GM19468 (cell line): ENCODE data around the gene DHRS7B.

Source experiments
- ATAC-seq: cut with Tn5 transposase; IDR thresholded peaks from one replicate; pipeline ENCODE4 v1.9.1; 2021; ENCODE audit warnings: mild to moderate bottlenecking, moderate library complexity, moderate number of reproducible peaks; ENCODE audit not compliant: unreplicated experiment; ENCODE audit errors: extremely low read depth

Gene DHRS7B

DNA sequence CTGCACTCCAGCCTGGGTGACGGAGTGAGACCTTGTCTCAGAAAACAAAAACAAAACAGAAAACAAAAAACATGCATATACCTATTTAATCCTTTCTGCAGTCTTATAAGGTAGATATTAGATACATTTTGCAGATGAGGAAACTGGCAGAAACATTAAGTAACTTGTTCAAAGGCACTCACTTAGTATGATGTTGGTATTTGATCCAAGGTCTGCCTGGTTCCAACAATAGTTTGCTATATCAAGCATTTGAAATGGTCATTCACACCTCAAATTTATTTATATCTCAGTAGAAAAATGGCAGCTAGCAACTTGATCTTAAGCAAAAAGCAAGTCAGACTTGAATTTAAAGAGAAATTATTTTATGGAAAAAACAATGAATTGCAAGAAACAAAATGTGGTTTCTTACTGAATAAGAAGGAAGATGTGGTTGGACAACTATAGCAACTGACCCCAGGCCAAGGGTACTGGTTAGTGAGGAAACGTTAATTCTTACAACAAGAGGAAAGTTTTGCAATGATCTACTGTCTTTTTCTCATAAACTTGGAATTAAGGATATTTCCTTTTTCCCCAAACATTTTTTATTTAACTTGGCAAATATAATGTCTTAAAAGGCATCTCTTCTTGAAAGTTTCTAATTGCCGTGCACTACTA lies 19.7 kb downstream of the DHRS7B start:
- no peak for ATAC-seq

DNA sequence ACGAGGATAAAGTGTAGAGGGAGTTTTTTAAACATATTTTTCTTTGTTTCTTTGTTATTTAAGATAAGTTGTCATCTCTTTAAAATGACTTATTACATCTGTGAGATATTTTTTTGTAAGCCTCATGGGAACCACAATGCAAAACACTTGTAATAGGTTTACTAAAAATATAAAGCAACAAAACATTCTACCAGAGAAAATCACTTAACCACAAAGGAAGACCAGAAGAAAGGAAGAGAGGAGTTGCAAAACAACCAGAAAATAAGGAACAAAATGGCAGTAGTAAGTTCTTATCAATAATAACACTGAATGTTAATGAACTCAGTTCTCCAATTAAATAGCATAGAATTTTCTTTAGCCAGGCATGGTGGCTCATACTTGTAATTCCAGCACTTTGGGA lies 22.9 kb downstream of the DHRS7B start:
- no peak for ATAC-seq

DNA sequence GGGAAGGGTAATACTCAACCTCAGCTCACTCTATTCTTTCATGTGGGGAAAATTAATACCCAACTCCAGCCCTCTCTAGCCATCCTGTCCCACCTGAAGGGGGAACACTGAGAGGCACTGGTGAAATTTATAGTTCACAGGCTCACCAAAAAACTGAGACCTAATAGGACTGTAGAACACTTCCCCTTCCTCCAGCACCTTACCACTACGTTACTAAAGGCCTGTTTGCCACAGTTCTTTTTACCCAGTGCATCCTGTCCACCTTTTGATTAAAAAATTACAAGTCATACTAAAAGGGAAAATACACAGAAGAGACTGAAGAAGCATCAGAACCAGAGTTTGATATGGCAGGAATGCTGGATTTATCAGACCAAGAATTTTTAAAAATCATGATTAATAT lies 26.0 kb downstream of the DHRS7B start:
- ATAC-seq: no peak

DNA sequence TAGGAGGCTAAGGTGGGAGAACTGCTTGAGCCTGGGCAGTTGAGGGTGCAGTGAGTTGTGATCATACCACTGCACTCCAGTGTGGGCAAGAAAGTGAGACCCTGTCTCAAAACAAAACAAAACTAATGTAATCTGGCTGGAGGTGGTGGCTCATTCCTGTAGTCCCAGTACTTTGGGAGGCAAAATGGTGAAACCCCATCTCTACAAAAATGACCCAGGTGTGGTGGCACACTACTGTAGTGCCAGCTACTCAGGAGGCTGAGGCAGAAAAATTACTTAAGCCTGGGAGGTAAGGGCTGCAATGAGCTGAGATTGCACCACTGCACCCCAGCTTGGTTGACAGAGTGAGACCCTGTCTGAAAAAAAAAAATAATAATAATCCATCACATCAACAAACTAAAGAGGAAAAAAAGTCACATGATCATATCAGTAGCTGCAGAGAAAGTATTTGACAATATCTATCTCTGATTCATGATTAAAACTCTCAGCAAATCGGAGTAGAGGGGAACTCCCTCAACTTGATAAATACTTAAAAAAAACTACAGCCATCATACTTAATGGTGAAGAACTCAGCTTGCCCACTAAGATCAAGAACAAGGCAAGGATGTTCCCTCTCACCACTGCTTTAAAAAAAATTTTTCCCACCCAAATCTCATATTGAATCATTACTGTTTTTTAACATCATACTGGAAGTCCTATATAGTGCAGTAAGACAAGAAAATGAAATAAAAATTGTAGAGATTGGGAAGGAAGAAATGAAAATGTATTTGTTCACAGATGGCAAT lies 31.0 kb downstream of the DHRS7B start:
- ATAC-seq: no peak

DNA sequence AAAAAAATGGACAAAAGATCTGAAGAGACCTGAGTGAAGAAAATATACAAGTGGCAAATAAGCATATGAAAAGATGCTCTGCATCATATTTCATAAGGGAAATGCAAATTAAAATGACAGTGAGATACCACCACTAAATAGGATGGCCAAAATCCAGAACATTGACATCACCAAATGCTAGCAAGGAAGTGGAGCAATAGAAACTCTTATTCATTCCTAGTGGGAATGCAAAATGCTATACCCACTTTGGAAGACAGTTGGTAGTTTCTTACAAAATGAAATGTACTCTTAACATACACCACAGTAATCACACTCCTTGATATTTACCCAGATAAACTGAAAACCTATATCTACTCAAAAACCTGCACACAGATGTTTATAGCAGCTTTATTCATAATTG lies 33.6 kb downstream of the DHRS7B start:
- no peak for ATAC-seq

DNA sequence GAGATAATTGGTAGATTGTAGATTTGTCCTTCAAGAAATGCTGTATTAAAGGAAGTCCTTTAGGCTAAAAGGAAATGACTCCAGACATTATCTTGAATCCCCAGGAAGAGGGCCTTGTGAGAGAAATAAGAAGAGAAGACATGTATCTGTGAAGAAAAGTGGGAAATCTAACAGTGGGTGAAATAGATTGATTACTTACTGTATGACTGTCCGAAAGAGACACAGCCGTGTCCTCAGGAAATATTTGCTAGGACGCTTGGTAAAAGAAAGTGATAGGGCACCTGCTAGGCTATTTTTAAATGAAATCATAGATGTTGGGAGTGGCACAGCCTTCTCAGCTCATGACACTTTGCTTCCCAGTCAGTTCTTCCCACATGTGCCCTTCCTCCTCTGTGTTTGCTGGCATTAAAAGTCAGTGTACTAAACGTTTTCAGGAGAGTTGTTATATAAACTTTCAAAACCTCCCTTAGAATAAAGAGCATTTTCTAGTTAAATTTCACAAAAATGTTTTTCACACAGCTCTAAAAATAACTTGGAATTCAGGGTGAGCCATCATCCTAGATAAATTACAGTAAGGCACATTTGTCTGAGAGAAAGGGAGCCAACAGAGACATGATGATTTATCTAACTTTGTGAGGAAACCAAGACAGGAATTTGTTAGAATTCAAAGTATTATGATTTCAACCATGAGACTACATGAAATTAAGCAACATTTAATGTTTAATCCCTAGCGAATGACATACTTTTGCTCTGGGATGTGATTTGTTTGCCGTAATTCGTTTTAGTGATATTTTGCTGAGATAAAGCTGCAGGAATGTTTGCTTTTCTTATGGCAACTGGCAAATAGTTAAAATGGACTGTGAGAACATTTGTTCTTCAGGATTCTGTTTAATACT lies 35.0 kb downstream of the DHRS7B start:
- no peak for ATAC-seq

DNA sequence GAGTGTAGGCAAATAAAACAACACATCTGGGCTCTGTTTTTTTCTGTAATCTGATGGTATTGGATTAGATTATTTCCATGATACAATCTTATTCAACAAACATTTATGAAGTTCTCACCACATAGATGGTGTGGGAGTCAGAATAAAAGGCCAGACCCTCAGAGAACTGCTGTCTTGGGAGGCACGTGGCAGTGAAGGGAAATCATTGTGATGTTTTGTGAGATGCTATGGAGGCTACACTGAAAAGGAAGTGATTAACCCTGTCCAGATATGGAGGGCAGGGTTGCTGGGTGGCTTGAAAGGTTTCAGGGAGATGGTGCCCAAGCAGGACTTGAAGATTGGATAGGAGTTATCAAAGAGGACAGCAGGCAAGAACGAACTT lies 35.6 kb downstream of the DHRS7B start:
- no peak for ATAC-seq

DNA sequence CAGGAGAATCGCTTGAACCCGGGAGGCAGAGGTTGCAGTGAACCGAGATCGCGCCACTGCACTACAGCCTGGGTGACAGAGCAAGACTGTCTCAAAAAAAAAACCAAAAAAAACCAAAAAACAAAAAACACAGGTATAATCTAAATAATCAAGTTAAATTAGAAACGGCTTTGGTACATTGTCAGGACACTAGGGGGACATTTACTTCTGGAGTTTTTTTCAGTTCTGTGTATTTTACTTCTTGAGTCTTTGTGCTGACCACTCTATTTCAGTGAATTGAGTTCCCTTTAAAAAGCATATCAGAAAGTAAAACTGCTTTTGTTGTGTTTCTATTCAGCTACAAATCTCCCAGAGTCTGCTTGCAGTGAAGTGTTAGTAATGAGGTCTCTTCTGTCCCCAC lies 36.3 kb downstream of the DHRS7B start:
- no peak for ATAC-seq

DNA sequence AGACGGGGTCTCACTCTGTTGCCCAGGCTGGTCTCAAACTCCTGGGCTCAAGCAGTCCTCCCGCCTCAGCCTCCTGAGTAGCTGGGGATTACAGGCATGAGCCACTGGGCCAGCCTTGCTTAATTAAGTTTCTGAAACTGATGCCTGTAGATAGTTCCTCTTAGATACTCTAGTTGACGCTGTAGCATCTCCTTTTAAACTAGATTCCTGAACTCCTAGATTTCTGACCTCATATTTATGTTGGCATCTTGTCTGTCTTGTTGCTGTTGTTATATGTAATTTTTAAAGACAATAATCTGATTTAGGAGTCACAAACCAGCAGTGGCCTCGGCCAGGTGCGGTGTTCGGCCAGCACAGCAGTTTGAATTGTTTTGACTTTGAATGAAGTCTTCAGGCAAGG lies 37.5 kb downstream of the DHRS7B start:
- no peak for ATAC-seq

DNA sequence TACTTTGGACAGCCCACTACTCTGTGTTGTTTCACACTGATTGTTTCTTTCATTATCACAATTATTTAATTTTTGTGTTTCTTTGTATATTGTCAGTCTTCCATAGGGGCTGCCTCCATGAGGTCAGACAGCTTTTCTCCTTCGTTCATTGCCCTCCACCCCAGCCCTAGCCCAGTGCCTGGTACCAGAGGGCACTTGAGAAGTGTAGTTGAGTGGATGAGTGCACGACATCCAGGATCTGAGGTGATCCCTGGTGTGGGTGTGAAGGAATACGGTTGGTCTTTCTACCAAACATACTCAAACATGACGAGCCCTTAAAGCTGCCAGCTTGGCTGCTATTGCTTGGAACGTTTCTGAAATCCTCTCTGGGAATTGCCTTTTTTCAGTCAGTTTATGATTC lies 37.9 kb downstream of the DHRS7B start:
- ATAC-seq: no peak

DNA sequence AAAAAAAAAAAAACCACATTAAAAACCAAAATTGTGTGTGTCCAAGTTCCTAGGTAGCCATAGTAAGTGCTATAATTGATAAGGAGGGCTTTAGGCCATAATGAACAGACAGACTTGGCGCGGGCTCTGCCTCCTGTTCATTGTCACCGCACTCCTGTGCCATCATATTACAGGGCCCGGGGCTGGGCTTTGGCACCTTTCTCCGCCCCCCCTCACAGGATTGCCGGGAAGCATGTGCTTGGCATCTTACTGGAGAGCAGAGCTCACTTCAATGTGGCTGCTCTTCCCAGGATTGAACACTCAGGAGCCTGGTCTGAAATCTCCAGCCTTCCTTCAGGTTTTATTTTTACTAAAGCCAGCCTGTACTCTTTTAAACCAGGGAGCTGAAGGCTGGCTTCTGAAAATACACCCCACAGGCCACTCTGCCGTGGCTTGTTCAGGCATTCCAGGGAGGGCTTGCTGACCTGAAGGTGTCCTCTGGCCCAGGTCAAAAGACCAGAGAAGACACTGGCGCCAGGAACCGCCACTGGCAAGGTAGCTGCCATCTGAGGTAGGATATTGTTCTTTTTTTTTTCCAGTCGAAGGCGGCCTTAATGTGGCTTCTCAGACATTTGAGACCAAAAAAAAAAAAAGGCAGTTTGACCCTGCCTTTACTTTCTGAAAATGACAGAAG lies 39.3 kb downstream of the DHRS7B start:
- no peak for ATAC-seq

DNA sequence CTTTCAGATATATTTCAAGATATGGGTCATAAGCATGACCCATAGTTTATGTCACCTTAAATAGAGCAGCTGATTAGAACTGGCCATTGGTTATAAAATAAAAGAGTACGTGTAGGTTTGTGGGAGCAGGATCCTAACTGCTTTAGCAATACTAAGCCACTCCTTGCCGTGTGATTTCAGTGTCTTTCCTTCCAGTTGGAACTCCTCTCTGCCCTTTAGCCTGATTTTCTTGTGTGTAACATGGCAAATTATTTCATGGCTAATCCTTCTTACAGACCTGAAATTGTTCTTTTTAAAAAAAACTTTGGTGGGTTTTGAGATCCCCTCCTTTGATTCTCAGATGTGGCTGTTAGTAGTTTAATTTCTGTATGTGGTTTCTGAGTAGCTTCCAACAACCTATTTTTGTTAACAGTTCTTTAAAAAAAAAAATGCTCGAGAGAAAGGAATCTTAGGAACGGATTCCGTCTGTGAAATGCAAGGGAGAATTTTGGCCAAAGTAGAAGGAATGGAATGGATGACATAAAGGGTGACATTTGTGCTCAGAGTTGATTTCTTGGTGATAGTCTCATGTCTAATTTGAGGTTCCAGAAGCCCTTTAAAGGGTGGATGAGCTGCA lies 39.9 kb downstream of the DHRS7B start:
- no peak for ATAC-seq

DNA sequence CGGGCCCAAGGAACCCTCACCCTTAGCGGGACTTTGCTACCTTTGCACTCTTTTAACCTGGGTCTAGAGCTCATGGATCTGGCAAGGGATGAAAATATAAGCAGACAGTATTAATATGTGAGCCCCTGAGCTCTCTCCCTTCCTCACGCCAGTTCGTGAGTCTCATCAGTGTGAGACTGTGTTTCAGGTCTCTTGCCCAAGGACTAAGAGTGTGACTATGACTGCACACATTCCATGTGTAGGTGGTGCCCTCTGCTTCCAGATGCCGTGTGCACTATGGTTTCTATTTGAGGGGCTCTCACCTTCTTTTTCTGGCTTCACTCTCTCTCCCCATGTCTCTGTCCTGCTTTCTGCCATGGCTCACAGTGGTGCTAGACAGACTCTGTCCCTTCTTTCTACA lies 40.5 kb downstream of the DHRS7B start:
- ATAC-seq: no peak

DNA sequence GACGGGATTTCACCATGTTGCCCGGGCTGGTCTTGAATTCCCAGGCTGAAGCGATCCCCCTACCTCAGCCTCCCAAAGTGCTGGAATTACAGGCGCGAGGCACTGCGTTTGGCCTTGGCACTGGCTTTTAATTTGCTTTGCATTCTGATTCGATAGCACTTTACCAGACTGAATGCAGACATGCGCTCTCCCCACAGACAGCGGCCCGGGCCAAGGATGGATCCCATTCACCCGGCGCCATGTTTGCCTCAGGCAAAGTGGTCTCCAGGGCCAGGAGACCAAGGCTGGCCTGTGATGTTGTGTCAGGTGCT lies 41.7 kb downstream of the DHRS7B start:
- no peak for ATAC-seq

DNA sequence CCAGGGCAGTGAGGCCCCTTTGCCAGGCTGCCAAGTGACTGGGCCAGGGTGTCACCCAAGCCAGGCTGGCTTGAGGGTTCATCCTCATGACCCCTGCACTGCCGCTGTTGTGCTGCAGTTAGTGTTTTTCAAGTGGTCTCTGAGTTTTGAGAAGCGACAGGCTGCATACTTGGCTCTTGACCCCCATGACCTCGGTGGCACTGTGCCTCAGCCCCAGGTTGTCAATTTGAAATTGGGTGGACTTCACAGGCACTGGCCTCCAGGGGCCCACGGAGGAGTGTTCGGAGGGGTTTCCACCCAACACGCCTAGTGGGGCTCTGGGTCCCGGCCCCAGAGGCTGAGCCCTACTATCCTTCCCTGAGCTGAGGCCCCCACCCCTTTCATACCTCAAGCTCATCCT lies 42.7 kb downstream of the DHRS7B start:
- ATAC-seq: no peak

DNA sequence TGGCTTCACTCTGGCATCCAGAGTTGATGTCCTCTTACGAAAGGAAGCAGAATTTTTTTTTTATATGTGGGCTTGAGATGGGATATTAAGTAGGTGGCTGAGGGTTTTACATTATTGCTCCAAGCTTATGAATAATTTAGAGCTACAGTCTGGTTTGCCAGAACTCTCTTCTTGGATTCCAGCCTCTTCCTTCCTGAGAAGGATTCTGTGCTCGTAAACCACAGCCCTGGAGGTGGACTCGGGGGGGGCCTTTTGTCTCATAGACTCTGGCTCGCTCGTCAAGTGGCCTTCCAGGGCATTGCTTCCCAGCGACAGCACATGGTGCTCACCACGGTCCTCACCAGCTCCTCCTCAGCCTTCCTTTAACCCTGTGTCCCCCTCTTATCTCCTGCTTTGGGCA lies 44.0 kb downstream of the DHRS7B start:
- no peak for ATAC-seq

DNA sequence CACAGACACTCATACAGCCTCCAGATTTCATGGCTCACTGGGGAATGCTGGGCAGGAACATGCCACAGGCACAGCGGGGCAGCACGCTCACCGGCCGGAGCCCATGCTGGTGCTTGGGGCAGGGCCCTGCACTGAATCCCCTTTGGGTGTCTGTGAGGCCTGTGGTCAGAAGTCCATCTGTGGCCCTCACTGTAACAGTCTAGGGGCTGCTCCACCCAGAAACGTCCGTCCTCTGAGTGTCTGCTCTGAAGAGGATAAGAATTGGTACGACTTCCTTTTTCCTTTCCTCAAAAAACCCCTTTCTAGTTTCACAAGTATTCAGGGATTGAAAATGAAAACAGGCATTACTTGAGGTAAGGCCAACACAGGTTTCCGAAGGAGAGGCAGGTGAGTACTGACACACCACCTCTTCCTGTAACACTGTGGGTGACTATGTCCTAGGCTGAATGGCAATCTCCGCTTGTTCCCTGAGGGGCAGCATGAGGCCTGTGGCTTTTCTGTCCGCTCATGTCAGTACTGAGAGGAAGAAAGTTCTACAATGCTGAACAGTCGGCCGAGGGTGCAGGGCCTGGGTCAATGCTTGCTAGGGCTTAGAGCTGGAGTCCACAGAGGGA lies 44.7 kb downstream of the DHRS7B start:
- peak; percentile 49 for ATAC-seq

DNA sequence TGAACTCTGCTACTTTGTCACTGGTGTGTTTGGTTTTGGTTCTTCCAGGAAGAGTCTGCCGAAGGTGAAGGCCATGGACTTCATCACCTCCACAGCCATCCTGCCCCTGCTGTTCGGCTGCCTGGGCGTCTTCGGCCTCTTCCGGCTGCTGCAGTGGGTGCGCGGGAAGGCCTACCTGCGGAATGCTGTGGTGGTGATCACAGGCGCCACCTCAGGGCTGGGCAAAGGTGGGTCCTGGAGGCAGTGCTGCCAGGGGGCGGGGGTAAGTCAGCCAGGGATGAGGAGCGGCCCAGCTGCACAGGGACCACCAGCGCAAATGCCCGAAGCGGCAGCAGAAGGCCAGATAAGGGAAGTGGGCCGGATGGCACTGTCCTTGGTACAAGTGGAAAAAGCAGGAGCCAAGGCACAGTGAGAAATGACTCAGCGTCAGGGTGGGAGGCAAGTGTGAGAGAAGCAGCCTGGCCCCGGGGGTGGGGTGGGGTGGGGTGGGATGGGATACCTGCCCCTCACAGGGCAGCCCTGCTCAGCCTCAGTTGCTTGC lies 45.3 kb downstream of the DHRS7B start:
- no peak for ATAC-seq

DNA sequence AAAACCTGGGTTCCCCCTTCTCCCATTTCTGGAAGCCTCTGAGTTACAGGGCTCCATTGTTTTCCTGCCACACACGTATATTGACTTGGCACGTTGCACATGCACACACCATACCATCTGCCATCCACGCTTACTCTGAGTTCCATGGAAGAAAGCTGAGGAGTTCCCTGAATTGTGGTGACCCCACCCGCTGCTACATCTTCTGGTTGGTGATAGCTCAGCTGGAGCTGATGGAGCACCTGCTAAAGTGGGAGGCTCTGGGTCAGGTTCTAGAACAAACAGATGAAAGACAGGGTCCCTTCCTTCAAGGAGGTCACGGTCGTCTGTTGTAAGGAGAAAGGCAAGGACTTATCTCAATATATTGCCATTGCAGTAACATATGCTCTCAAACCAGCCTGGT lies 46.1 kb downstream of the DHRS7B start:
- ATAC-seq: no peak

DNA sequence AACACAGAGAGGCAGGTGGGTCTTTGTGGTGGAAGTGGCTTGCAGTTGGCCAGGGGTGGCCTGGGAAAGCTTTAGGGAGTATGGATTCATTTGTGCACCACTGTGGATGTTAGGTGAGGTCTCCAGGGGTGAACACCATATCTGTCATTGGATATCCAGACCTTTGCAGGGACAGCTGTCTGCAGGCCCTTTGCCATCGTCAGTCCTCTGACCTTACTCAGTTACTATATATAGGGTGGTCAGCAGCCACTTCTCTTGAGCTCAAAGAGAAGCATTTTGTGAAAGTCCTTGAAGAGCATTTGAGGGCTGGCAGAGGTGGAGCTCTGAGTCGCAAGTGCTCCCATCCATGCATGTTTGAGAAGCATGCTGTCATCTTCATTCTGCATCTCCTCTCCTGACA lies 46.8 kb downstream of the DHRS7B start:
- no peak for ATAC-seq
